GM12878 (cell line): ENCODE measurements around the gene ARVCF. TPM values are rescaled to one million over a fixed set of nuclear protein-coding genes. Genes with fewer than 3 reads are reported as not detected.

Experiments used
- ATAC-seq: fragments of 200-7000 bp; cut with Tn5 transposase; 3 replicates; pipeline ENCODE4 v1.9.1; 2020; ENCODE audit warnings: mild to moderate bottlenecking, moderate library complexity
- BruUV-seq: library from RNA; stranded (reverse); fragments of 400-500 nt; replicated peaks from 2 replicates; lab custom pipeline; 2021; lab: Mats Ljungman, UMichigan
- CTCF ChIA-PET: fragments of 300-600 bp; sonication (Branson Sonifier 250); formaldehyde crosslinking; extraction: SDS; loops from one replicate; lab custom pipeline; 2021; ENCODE audit warnings: inconsistent platforms; lab: Yijun Ruan, JAX
- POLR2A ChIA-PET: fragments of 350-600 bp; formaldehyde crosslinking; extraction: SDS; loops from one replicate; lab custom pipeline; 2021; ENCODE audit warnings: inconsistent platforms; lab: Charles Lee
- RAD21 ChIA-PET: fragments of 300-600 bp; sonication (Branson Sonifier 250); formaldehyde crosslinking; loops from one replicate; lab custom pipeline; 2023; ENCODE audit warnings: antibody characterized with exemption; ENCODE audit not compliant: unreplicated experiment; lab: Charles Lee
- SMC1A ChIA-PET: fragments of 300-600 bp; sonication (Branson Sonifier 250); formaldehyde crosslinking; loops from one replicate; lab custom pipeline; 2023; ENCODE audit not compliant: unreplicated experiment, uncharacterized antibody; lab: Charles Lee
- DNase-seq: peaks from one replicate; pipeline ENCODE4 v3.0.0-alpha.2; 2011; ENCODE audit warnings: low read depth, low spot score
- FAIRE-seq: peaks from 3 replicates; lab custom pipeline; 2011; peaks lifted over from hg19 to GRCh38; lab: Jason Lieb, UNC
- H2AFZ ChIP-seq: 2 replicates; pipeline ENCODE4 v1.6.0; 2011; ENCODE audit warnings: low read depth, low read length, control low read depth; ENCODE audit not compliant: control insufficient read depth
- H3K27ac ChIP-seq: 2 replicates; pipeline ENCODE4 v1.5.1; 2011; ENCODE audit warnings: control low read depth; ENCODE audit not compliant: control insufficient read depth, insufficient read depth
- H3K27me3 ChIP-seq, 2 experiments: replicated peaks in 1 of 2; 2 replicates each; pipeline versions ENCODE4 v1.6.0 to v1.6.1; 2011; ENCODE audit warnings: low read length in 1 of 2; ENCODE audit not compliant: control insufficient read depth in 2 of 2, insufficient read depth in 2 of 2
- H3K36me3 ChIP-seq, 2 experiments: 2 replicates each; pipeline ENCODE4 v1.5.1; 2011; ENCODE audit warnings: low read length in 1 of 2; ENCODE audit not compliant: control insufficient read depth in 2 of 2, insufficient read depth in 2 of 2
- H3K4me1 ChIP-seq: 2 replicates; pipeline ENCODE4 v1.6.1; 2011; ENCODE audit warnings: mild to moderate bottlenecking, low read length, moderate library complexity, mixed read lengths; ENCODE audit not compliant: control insufficient read depth, insufficient read depth
- H3K4me2 ChIP-seq: 2 replicates; pipeline ENCODE4 v1.6.0; 2011; ENCODE audit warnings: control low read depth; ENCODE audit not compliant: control insufficient read depth, insufficient read depth
- H3K4me3 ChIP-seq: fragments of 200-600 bp; sonication (generic); 2 replicates; pipeline ENCODE4 v1.5.1; 2016
- H3K79me2 ChIP-seq: 2 replicates; pipeline ENCODE4 v1.6.0; 2011; ENCODE audit warnings: low read length; ENCODE audit not compliant: control insufficient read depth, insufficient read depth
- H3K9ac ChIP-seq: 2 replicates; pipeline ENCODE4 v1.8.0; 2011; ENCODE audit warnings: low read length, control low read depth, mixed read lengths; ENCODE audit not compliant: control insufficient read depth, insufficient read depth
- H3K9me3 ChIP-seq: replicated peaks from 3 replicates; pipeline ENCODE4 v1.5.1; 2011; ENCODE audit warnings: mild to moderate bottlenecking, low read length; ENCODE audit not compliant: control insufficient read depth, insufficient read depth
- H4K20me1 ChIP-seq: 2 replicates; pipeline ENCODE4 v1.6.0; 2011; ENCODE audit not compliant: control insufficient read depth, insufficient read depth
- ZNF687 ChIP-seq: fragments of 450-650 bp; IDR thresholded peaks from 2 replicates; pipeline ENCODE4 v1.6.1; 2017; ENCODE audit warnings: mild to moderate bottlenecking, moderate library complexity
- WGBS: methylation state at CpG from one replicate; pipeline ENCODE4 v1.1.6; 2016; ENCODE audit warnings: low lambda C conversion rate; ENCODE audit not compliant: insufficient replicate concordance, insufficient coverage; ENCODE audit errors: missing lambda C conversion rate; 5-methylcytosine and 5-hydroxymethylcytosine counted together
- in situ Hi-C: fragments of 300-500 bp; cut with MboI; formaldehyde crosslinking; loops from 9 replicates; pipeline ENCODE4 v1.14.3; 2018; ENCODE audit warnings: mixed read lengths
- intact Hi-C: fragments of 100-400 bp; cut with micrococcal nuclease; formaldehyde crosslinking; loops from one replicate; pipeline ENCODE4 v1.14.2; 2022; ENCODE audit not compliant: unreplicated experiment
- polyA plus RNA-seq, 11 experiments: library from polyadenylated mRNA; depleted of rRNA in 4 of 11; unstranded in 6 of 11; stranded (reverse) in 5 of 11; fragments of >200 nt; fragmentation: Nextera tagmentation in 4 of 11; fragmentation: Illumina TruSeq in 1 of 11; extraction: Ambion mirVana in 4 of 11; extraction: Trizol in 1 of 11; gene quantifications; 1 replicate in 1 of 11; 2 replicates in 10 of 11; pipeline versions ENCODE4 v1.2.1 to v1.2.3, GENCODE V29; 2011 to 2016; ENCODE audit warnings: inconsistent platforms in 2 of 11, missing spikeins in 2 of 11, low read depth in 1 of 11
- total RNA-seq, 4 experiments: library from RNA; depleted of rRNA in 3 of 4; stranded (reverse); fragments of >200 nt in 3 of 4; fragmentation: Illumina TruSeq in 1 of 4; extraction: Trizol in 1 of 4; gene quantifications; 2 replicates each; pipeline versions ENCODE4 v1.2.1 to v1.2.3, GENCODE V29; 2013 to 2021

Gene ARVCF
- total and polyA plus RNA-seq, 10 of the 15 experiments (the other 5 are each of a cell fraction or from before 2014, with no cell fraction given) = 0.13 to 1.9 (median 1.0) TPM; not detected in 2

- H3K4me3 ChIP-seq = no peak overlapping the region
- DNase-seq (no peak), ATAC-seq (no peak), FAIRE-seq (no peak)
- RAD21 ChIA-PET = interaction anchor here (1.1 kb wide), 1 partner anchor 155 kb away, joined by 3 read pairs; no protein-coding TSS in a partner anchor
- no peaks in the 10 kb centered on the region for H4K20me1 ChIP-seq
- H3K9me3 ChIP-seq = no peaks in the 10 kb centered on the region
- H3K27me3 ChIP-seq = no peaks in the 10 kb centered on the region
- no peak overlapping the region for H3K9ac ChIP-seq
- H2AFZ ChIP-seq = no peak overlapping the region
- H3K36me3 ChIP-seq = no peaks in the 10 kb centered on the region; a peak in 1 of 4 replicates
- CTCF ChIA-PET = no interaction called here
- POLR2A ChIA-PET = no interaction called here
- 87% methylated on average over 46 of the region's 46 CpGs for WGBS
- H3K79me2 ChIP-seq = no peaks in the 10 kb centered on the region
- TF ChIP-seq ZNF687 = no peak
- in situ Hi-C loops (no loop called here), intact Hi-C loops (loop anchor here (5.0 kb wide), 2 partner anchors 39 to 144 kb away; partner anchors contain the start of genes RANBP1 and TRMT2A)
- H3K4me2 ChIP-seq = no peak overlapping the region
- BruUV-seq = no TSS peak
- H3K4me1 ChIP-seq = no peaks in the 10 kb centered on the region
- SMC1A ChIA-PET = no interaction called here
- H3K27ac ChIP-seq = no peak overlapping the region
Measured at GRCh38 chr22:19973551-19974267, 42.9 kb downstream of the ARVCF start.
